SW480 (cell line): ENCODE data around the gene PROM1.

ENCODE experiments used
- DNase-seq: peaks from one replicate; pipeline ENCODE4 v3.0.0-alpha.2; 2016; ENCODE audit warnings: low spot score

The PROM1 gene, protein sequence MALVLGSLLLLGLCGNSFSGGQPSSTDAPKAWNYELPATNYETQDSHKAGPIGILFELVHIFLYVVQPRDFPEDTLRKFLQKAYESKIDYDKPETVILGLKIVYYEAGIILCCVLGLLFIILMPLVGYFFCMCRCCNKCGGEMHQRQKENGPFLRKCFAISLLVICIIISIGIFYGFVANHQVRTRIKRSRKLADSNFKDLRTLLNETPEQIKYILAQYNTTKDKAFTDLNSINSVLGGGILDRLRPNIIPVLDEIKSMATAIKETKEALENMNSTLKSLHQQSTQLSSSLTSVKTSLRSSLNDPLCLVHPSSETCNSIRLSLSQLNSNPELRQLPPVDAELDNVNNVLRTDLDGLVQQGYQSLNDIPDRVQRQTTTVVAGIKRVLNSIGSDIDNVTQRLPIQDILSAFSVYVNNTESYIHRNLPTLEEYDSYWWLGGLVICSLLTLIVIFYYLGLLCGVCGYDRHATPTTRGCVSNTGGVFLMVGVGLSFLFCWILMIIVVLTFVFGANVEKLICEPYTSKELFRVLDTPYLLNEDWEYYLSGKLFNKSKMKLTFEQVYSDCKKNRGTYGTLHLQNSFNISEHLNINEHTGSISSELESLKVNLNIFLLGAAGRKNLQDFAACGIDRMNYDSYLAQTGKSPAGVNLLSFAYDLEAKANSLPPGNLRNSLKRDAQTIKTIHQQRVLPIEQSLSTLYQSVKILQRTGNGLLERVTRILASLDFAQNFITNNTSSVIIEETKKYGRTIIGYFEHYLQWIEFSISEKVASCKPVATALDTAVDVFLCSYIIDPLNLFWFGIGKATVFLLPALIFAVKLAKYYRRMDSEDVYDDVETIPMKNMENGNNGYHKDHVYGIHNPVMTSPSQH

DNA sequence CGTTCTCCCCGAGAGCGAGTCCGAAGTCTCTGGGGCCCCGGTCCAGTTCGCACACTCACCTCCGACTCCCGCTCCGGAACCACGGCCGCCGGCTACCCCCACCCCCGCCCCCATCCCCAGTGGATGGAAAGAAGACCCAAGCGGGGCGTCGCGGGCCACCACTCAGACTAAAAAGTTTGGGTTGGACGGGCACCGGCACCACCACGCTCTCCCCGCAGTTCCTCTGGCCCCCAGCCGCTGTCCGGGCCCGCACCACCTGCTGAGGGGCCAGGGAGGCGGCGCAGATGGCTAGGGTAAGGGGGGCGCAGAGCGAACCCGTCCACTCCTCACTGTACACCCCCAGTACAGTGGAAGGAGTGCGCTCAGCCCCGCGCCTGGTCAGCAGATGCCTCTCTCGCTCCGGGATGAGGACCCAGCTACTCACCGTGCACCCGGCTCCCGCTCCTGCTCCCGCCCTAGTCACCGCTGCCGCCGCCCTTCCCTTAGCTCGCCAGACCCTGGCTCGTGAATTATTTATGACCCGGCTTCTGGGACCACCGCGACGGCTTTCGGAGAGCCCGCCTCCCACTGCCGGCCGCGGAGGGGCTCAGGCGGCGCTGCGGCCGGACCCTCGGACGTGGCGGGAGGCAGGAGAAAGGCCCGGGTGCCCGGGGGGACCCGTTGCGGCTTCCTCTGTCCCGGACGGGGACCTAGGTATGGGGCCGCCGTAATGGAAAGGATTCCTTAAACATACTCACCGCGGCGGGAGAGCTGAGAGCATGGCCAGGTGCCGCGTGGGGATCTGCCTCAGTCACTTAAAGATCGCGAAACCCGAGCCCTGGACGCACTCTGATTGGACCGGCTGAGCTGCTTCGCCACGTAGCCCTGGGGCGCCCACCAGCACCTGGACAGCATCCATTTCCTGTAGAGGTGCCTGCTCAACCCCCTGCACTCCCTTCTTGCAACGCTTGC, at the start of gene PROM1:
Gene PROM1, minus strand, starts transcription at position 783 of the 951 bp plus-strand sequence. CDS start 8,117 bp downstream, outside the sequence.
- DNase-seq, result no peak

GRCh38 chr4:16133406-16133805, 49.6 kb upstream of the PROM1 start:
- no peak for DNase-seq

GRCh38 chr4:16131293-16131692, 47.5 kb upstream of the PROM1 start:
- no peak for DNase-seq

- DNase-seq, result no peak
Observed at GRCh38 chr4:16129336-16129735, 45.5 kb upstream of the PROM1 start.

DNA sequence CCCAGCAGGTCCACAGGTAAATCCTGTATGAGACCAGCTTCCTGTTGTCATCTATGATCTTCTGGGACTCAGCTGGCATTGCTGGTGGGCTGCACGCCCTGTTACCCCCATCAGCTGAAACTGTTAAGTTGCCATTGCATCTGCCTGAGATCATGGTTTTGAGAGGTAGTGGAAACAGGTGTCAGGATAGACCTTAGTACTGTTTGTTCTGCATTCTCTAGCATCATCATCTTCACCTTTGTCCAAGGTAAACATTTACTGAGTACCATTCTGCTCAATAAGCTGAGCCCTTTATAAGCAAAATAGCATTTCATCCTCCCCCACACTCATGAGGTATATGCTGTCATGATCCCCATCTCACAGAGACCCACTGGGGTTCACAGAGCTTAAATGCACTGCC, 42.9 kb upstream of the PROM1 start:
- no peak for DNase-seq

- DNase-seq, result no peak
Observed at GRCh38 chr4:16125571-16126445, 42.0 kb upstream of the PROM1 start.

DNA sequence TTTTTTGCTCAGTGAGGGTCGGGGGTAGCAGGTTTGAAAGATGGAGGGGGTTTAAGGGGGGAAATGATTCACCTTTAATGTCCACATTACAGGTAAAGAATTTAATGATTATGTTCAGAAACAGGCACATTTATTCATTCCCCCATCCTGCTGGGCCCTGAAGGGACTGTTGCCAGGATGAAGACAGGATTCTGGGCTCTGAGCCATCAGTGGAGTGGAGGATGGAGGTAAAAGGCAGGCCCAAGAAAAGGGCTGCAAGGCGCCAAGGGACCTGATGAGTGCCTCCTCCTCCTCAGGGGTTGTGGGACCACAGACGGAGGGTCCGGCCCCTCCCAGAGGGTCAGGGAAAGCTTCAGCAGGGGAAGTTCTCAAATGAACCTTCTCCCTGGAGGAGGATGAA, 40.4 kb upstream of the PROM1 start:
- no peak for DNase-seq

GRCh38 chr4:16123356-16124084, 39.7 kb upstream of the PROM1 start:
- peak; percentile 52 for DNase-seq

- no peak for DNase-seq
Observed at GRCh38 chr4:16122784-16123183, 39.0 kb upstream of the PROM1 start.

- DNase-seq, result no peak
Observed at GRCh38 chr4:16122308-16122711, 38.5 kb upstream of the PROM1 start.

DNA sequence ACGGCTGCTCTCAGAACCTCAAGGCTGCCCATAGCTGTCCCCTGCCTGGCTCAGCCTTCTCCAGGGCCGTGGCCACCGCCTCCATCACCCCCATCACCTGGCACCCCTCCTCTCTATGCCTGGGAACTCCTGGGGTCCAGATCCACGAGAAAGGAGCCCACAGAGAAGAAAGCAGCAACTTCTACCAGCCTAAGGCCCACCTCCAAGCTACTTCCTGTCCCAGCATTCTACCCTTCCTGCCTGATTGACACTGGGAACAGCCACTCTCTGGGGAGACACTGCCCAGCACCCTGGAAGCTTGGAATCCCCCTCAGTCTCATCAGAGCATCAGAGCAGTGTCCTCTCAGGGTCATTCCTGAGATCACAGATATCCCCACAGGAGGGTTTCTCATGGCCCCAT, 36.9 kb upstream of the PROM1 start:
- DNase-seq, result no peak

DNA sequence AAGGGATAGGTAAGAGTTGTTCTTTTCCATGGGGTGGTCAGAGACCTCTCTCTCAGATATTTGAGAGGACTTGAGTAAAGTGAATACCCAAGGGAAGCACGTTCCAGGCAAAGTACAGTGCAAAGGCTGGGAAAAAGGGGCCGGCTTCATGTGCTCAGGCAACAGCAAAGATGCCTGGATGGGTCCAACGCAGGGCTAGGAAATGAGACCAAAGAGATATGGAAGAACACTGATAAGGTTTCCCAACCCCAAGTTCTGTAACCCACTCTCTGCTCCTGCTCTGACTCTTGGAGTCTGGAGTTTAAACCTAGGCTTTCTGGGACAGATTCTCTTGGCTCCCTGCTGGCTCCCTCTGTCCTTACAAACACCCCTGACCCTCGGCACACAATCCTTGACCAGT, 36.2 kb upstream of the PROM1 start:
- no peak for DNase-seq

DNA sequence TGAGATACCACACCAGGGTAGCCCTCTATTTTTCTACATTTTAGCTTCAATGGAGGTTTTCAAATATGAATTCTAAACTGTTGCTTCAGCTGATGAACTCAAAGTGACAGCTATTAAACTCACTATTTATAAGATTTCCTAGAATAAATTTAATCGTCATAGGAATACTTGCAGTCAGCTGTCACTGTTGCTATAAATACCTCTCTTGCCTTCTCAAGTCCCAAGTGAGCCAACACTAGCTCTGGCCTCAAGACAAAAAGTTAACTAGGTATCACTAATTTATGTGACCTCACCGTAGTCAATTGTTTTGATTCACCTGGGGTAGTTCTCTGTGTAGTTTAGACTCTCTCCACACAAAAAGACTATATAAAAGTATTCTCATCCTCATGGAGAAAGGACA, 34.3 kb upstream of the PROM1 start:
- DNase-seq, result no peak

GRCh38 chr4:16117164-16117563, 33.3 kb upstream of the PROM1 start:
- no peak for DNase-seq

DNA sequence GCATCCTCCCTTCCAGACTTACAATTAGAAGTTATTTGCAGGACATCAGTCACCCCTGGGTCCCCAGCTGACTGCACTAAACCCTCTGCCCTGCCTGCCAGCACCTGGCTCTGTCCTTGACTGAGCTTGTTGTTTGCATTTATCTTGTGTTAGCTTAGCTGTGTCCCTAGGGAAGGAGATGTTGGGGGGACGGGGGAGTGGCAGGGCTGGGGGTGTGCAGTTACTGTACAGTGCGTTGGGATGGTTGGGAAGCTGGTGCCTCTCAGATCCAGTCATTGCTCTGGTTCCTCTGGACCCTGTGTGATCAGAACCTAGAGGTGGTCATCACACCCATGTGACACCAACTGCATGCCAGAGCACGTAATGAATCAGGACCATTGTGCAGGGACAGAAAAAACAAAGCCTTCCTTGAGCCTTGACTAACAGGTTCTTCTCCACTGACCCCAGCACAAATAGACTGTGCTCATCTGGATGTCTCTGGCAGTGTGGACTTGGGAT, 32.7 kb upstream of the PROM1 start:
- no peak for DNase-seq

DNA sequence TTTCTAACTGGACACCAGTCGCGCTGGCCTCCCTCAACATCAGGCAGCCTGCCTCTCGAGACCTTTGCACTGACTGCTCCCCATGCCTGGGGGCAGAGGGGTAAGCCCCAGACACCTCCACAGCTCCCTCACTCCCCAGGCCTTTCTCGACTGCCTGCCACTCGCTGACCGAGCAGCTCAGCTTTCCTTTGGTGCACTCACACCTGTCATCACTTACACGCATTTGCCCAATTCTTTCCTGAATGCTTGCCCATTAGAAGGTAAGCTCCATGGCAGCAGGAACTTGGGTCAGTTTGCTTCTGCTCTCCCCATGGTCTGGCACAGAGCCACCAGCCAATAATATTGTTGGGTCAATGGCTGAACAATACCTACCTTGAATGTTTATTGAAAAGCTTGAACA, 32.2 kb upstream of the PROM1 start:
- no peak for DNase-seq

- DNase-seq, result no peak
Observed at GRCh38 chr4:16114546-16114945, 30.7 kb upstream of the PROM1 start.

DNA sequence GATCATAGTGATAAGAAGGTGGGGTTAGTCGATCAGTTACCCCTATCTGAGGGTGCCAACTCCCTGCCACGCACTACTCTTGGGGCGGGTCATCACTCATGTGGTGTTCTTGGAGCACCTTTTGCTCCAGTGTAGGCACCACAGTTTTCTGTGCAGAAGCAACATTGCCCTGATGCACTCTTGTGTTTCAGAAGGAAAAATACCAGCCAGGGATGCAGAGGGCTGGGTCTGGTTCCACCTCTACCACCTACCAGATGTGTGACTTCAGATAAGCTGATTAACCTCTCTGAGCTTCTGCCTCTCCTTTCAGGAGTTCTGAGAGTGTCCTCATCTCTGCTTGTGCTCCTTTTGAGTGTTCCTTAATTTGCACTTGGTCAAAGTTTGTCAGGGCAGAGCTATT, 29.9 kb upstream of the PROM1 start:
- DNase-seq, result no peak

DNA sequence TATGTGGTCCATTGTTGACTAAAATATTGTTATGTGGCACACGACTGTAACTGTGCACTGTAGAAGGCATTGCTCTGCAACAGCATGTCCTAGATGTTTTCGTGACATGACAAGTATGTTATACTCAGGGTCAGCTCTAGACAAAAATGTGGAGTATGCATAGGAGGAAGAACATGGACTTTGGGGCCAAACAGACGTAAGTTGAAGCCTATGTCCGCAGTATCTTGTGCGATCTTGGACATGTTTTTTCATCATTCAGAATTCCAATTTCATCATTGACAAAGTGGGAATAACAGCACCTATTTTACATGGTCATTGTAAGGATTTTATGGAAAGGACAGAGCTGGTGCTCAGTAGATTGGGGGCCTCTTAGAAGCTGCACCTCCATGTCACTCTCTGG, 27.7 kb upstream of the PROM1 start:
- no peak for DNase-seq

DNA sequence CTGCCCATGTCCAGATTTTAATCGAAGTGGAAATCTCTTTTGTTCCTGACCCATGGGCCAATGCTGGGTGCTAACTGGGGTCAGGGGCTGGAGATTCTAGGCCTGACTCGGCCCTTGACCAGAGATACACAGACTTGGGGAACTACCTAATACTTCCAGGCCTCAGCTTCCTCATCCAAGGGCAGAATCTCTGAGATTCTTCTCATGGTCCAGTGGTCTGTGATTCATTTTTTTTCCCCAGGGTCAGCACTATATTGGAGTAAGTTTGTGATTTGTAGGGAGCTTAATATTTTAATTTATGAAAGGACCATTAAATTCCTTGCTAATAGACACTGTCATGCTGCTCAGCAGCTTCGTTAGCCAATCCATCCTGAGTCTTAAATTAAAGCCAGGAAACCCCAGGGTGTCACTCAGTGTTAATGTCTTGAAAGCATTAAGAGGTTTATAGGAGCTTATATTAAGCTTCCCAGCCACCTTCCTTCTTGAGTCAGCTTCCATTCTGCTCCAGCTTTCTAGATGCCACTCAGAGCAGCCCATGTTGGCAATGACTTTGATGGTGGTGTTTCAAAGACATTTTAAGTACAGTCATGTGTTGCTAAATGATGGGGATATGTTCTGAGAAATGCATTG, 27.0 kb upstream of the PROM1 start:
- no peak for DNase-seq
